Measurements from ENCODE around the gene TAF10.

Gene TAF10

GRCh38 chr11:6646071-6646470 lies 34.1 kb upstream of the TAF10 start:
- no peaks in the 10 kb centered on the region for H3K9me2 ChIP-seq (ENCODE audit: low read depth, low read length)
- H4K20me1 ChIP-seq (ENCODE audit: insufficient read depth, low read length), result no peaks in the 10 kb centered on the region
- no peak overlapping the region for H3K9ac ChIP-seq (ENCODE audit: low read length)
- H3K27ac ChIP-seq (ENCODE audit: low read depth, low read length, poor library complexity, severe bottlenecking), result no peak overlapping the region
- peak overlapping the region; percentile 10; the same call in 1 of the 2 replicates for H3K4me2 ChIP-seq (ENCODE audit: low read length)
- H3K9me3 ChIP-seq (ENCODE audit: low read length), result no peaks in the 10 kb centered on the region
- no peak for TF ChIP-seq EZH2 (IDR thresholded peaks at IDR 0.05; ENCODE audit: borderline replicate concordance, low read length)
- no peak for TF ChIP-seq CTCF (IDR thresholded peaks at IDR 0.05; ENCODE audit: low read length)
- no peak overlapping the region for H2AFZ ChIP-seq (ENCODE audit: low read length)
- peaks cover 12% of the 10 kb centered on the region for H3K4me1 ChIP-seq (ENCODE audit: insufficient read depth, low read length, severe bottlenecking)
- no peaks in the 10 kb centered on the region for H3K79me2 ChIP-seq (ENCODE audit: insufficient read depth, low read length)
- 0 out of 2 replicates have a peak, but pooled peaks cover 6% of the 10 kb centered on the region for H3K27me3 ChIP-seq (ENCODE audit: insufficient read depth, low read length)
- no peaks in the 10 kb centered on the region for H3F3A ChIP-seq (ENCODE audit: insufficient read depth, low read length)
- H3K36me3 ChIP-seq (ENCODE audit: insufficient read depth, low read length), result no peaks in the 10 kb centered on the region
- H3K4me3 ChIP-seq (ENCODE audit: low read depth, low read length, poor library complexity, severe bottlenecking), result no peak overlapping the region

DNA sequence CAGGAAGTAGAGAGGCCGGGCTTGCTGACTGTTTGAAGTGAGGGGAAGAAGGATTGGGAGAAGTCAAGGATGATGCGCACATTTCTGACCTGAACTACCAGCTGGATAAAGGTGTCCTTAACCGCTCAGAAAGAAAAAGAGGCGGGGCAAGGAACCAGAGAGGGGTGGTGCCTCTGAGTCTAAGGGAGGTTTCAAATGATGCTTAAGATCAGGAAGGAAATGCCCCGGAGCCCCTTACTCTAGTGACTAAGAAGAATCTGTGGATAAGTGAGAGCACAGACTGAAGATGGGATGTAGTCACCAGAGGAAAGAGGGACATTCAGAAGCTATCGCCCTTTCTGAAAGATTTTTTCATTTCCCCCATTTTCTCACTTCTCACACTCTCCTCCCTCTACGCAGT lies 30.9 kb upstream of the TAF10 start:
- Histone ChIP-seq H3K9me2 (ENCODE audit: low read depth, low read length) (no peaks in the 10 kb centered on the region), H3K9me3 (ENCODE audit: low read length) (no peaks in the 10 kb centered on the region), H3K36me3 (ENCODE audit: insufficient read depth, low read length) (no peaks in the 10 kb centered on the region), H3K79me2 (ENCODE audit: insufficient read depth, low read length) (no peaks in the 10 kb centered on the region), H3F3A (ENCODE audit: insufficient read depth, low read length) (no peaks in the 10 kb centered on the region), H3K4me2 (ENCODE audit: low read length) (no peak overlapping the region), H3K27ac (ENCODE audit: low read depth, low read length, poor library complexity, severe bottlenecking) (no peak overlapping the region), H3K9ac (ENCODE audit: low read length) (no peak overlapping the region), H3K4me3 (ENCODE audit: low read depth, low read length, poor library complexity, severe bottlenecking) (no peak overlapping the region), H4K20me1 (ENCODE audit: insufficient read depth, low read length) (no peaks in the 10 kb centered on the region), H3K27me3 (ENCODE audit: insufficient read depth, low read length) (0 out of 2 replicates have a peak, but pooled peaks cover 6% of the 10 kb centered on the region), H2AFZ (ENCODE audit: low read length) (no peak overlapping the region), H3K4me1 (ENCODE audit: insufficient read depth, low read length, severe bottlenecking) (peaks cover 12% of the 10 kb centered on the region)
- TF ChIP-seq CTCF (IDR thresholded peaks at IDR 0.05; ENCODE audit: low read length), result no peak
- no peak for TF ChIP-seq EZH2 (IDR thresholded peaks at IDR 0.05; ENCODE audit: borderline replicate concordance, low read length)

- Histone ChIP-seq H3K4me2 (ENCODE audit: low read length) (no peak overlapping the region), H3K4me1 (ENCODE audit: insufficient read depth, low read length, severe bottlenecking) (peaks cover under 1% of the 10 kb centered on the region), H3K36me3 (ENCODE audit: insufficient read depth, low read length) (no peaks in the 10 kb centered on the region), H3K9ac (ENCODE audit: low read length) (no peak overlapping the region), H3K79me2 (ENCODE audit: insufficient read depth, low read length) (no peaks in the 10 kb centered on the region), H3K27ac (ENCODE audit: low read depth, low read length, poor library complexity, severe bottlenecking) (no peak overlapping the region), H4K20me1 (ENCODE audit: insufficient read depth, low read length) (no peaks in the 10 kb centered on the region), H3K27me3 (ENCODE audit: insufficient read depth, low read length) (0 out of 2 replicates have a peak, but pooled peaks cover 10% of the 10 kb centered on the region), H3F3A (ENCODE audit: insufficient read depth, low read length) (no peaks in the 10 kb centered on the region), H2AFZ (ENCODE audit: low read length) (no peak overlapping the region), H3K4me3 (ENCODE audit: low read depth, low read length, poor library complexity, severe bottlenecking) (no peak overlapping the region), H3K9me2 (ENCODE audit: low read depth, low read length) (no peaks in the 10 kb centered on the region), H3K9me3 (ENCODE audit: low read length) (no peaks in the 10 kb centered on the region)
- TF ChIP-seq CTCF (IDR thresholded peaks at IDR 0.05; ENCODE audit: low read length) (no peak), EZH2 (IDR thresholded peaks at IDR 0.05; ENCODE audit: borderline replicate concordance, low read length) (no peak)
Measured at GRCh38 chr11:6640985-6641701, 29.1 kb upstream of the TAF10 start.
